NCI-H2081 (cell line): Measurements from ENCODE around the gene GRIP2.

Source experiments
- DNase-seq, 2 experiments: peaks; one replicate each; lab custom pipeline; 2025; lab: John Stamatoyannopoulos, UW

GRIP2 gene

GRCh38 chr3:14485981-14486380 lies 54.2 kb downstream of the GRIP2 start:
- no peak for DNase-seq

GRCh38 chr3:14484741-14485140 lies 55.4 kb downstream of the GRIP2 start:
- no peak for DNase-seq

- DNase-seq, result no peak
Measured at GRCh38 chr3:14483286-14483685, 56.9 kb downstream of the GRIP2 start.

GRCh38 chr3:14482271-14482721 lies 57.8 kb downstream of the GRIP2 start:
- DNase-seq, result no peak

GRCh38 chr3:14481646-14482036 lies 58.5 kb downstream of the GRIP2 start:
- DNase-seq, result no peak

GRCh38 chr3:14481018-14481645 lies 59.0 kb downstream of the GRIP2 start:
- DNase-seq, result no peak

- no peak for DNase-seq
Measured at GRCh38 chr3:14480207-14481017, 59.7 kb downstream of the GRIP2 start.

GRCh38 chr3:14479591-14479990 lies 60.6 kb downstream of the GRIP2 start:
- DNase-seq, result no peak

- no peak for DNase-seq
Measured at GRCh38 chr3:14478956-14479550, 61.1 kb downstream of the GRIP2 start.

GRCh38 chr3:14477311-14477935 lies 62.7 kb downstream of the GRIP2 start:
- no peak for DNase-seq

- no peak for DNase-seq
Measured at GRCh38 chr3:14476583-14477265, 63.4 kb downstream of the GRIP2 start.

GRCh38 chr3:14475621-14476020 lies 64.5 kb downstream of the GRIP2 start:
- DNase-seq, result no peak

GRCh38 chr3:14474363-14475081 lies 65.6 kb downstream of the GRIP2 start:
- no peak for DNase-seq

GRCh38 chr3:14473411-14473891 lies 66.7 kb downstream of the GRIP2 start:
- DNase-seq, result no peak

GRCh38 chr3:14472471-14473351 lies 67.4 kb downstream of the GRIP2 start:
- no peak for DNase-seq

- no peak for DNase-seq
Measured at GRCh38 chr3:14471690-14472089, 68.5 kb downstream of the GRIP2 start.

GRCh38 chr3:14471016-14471415 lies 69.1 kb downstream of the GRIP2 start:
- no peak for DNase-seq

GRCh38 chr3:14470461-14470860 lies 69.7 kb downstream of the GRIP2 start:
- no peak for DNase-seq

GRCh38 chr3:14468621-14468981 lies 71.5 kb downstream of the GRIP2 start:
- no peak for DNase-seq
